Endodermal cell (in vitro differentiated cells): ENCODE measurements around the gene DUS1L. TPM values are rescaled to one million over a fixed set of nuclear protein-coding genes. Genes with fewer than 3 reads are reported as not detected.

Source experiments
- DNase-seq: peaks from one replicate; pipeline ENCODE4 v3.0.0-alpha.2; 2017
- H3K27ac ChIP-seq: 2 replicates; pipeline ENCODE4 v1.5.1; 2013; ENCODE audit warnings: mild to moderate bottlenecking, low read depth, low read length, moderate library complexity
- H3K27me3 ChIP-seq: 2 replicates; pipeline ENCODE4 v1.6.1; 2013; ENCODE audit warnings: mild to moderate bottlenecking, low read length, moderate library complexity; ENCODE audit not compliant: insufficient read depth, control insufficient read depth, poor library complexity, severe bottlenecking
- H3K36me3 ChIP-seq: 2 replicates; pipeline ENCODE4 v1.7.0; 2013; ENCODE audit warnings: mild to moderate bottlenecking, low read length, moderate library complexity; ENCODE audit not compliant: control insufficient read depth, insufficient read depth
- H3K4me1 ChIP-seq: one replicate; pipeline ENCODE4 v1.7.0; 2013; ENCODE audit warnings: low read length; ENCODE audit not compliant: control insufficient read depth, insufficient read depth
- H3K4me3 ChIP-seq: 2 replicates; pipeline ENCODE4 v1.5.1; 2013; ENCODE audit warnings: mild to moderate bottlenecking, low read length, moderate library complexity
- H3K9ac ChIP-seq: 2 replicates; pipeline ENCODE4 v1.6.1; 2013; ENCODE audit warnings: mild to moderate bottlenecking, low read length, moderate library complexity; ENCODE audit not compliant: poor library complexity, severe bottlenecking; ENCODE audit errors: extremely low read depth
- H3K9me3 ChIP-seq: 2 replicates; pipeline ENCODE4 v1.6.1; 2013; ENCODE audit warnings: mild to moderate bottlenecking, low read length, moderate library complexity; ENCODE audit not compliant: control insufficient read depth
- H3K27ac Mint-ChIP-seq: 2 replicates; pipeline ENCODE4 v1.8.0; 2020; ENCODE audit warnings: mixed read lengths
- H3K27me3 Mint-ChIP-seq: 2 replicates; pipeline ENCODE4 v1.8.0; 2021; ENCODE audit warnings: mild to moderate bottlenecking, mixed read lengths; ENCODE audit not compliant: insufficient read depth
- H3K36me3 Mint-ChIP-seq: 2 replicates; pipeline ENCODE4 v1.8.0; 2020; ENCODE audit warnings: low read depth, mixed read lengths
- H3K4me1 Mint-ChIP-seq: 2 replicates; pipeline ENCODE4 v1.8.0; 2020; ENCODE audit warnings: mixed read lengths
- H3K4me3 Mint-ChIP-seq: 2 replicates; pipeline ENCODE4 v1.8.0; 2020; ENCODE audit warnings: mild to moderate bottlenecking, moderate library complexity, mixed read lengths
- H3K9me3 Mint-ChIP-seq: 2 replicates; pipeline ENCODE4 v1.8.0; 2020; ENCODE audit warnings: mild to moderate bottlenecking, mixed read lengths
- CTCF ChIP-seq: fragments of 200-600 bp; sonication (generic); conservative IDR thresholded peaks from 2 replicates; pipeline ENCODE4 v1.5.0; 2021; ENCODE audit warnings: antibody characterized with exemption, mild to moderate bottlenecking
- WGBS, 2 experiments: methylation state at CpG; one replicate each; pipeline versions ENCODE4 v1.1.5 to v1.1.7; 2013; ENCODE audit warnings: missing lambda C conversion rate in 2 of 2, mixed read lengths in 1 of 2; ENCODE audit not compliant: insufficient coverage in 1 of 2, insufficient read length in 1 of 2; 5-methylcytosine and 5-hydroxymethylcytosine counted together
- total RNA-seq, 2 donors: library from RNA; stranded (reverse); fragmentation: NEBNext Ultra II Directional in 1 of 2; extraction: Animal tissue kit (Norgen Biotek cat#: 25700) in 1 of 2; gene quantifications; 2 replicates in 1 of 2; 3 replicates in 1 of 2; pipeline ENCODE4 v1.2.1, GENCODE V29; 2021

DUS1L gene
- total RNA-seq, 2 donors from 2014 or later: 85.3 to 108 TPM

- no peaks in the 10 kb centered on the region for H3K9me3 Mint-ChIP-seq
- H3K36me3 ChIP-seq: no peaks in the 10 kb centered on the region
- peaks cover 23% of the 10 kb centered on the region for H3K4me1 ChIP-seq
- peaks cover 4% of the 10 kb centered on the region for H3K27me3 Mint-ChIP-seq
- TF ChIP-seq CTCF: no peak
- H3K27me3 ChIP-seq: no peaks in the 10 kb centered on the region
- no peak overlapping the region for H3K4me3 Mint-ChIP-seq
- H3K36me3 Mint-ChIP-seq: peaks cover 22% of the 10 kb centered on the region
- 89 to 92% methylated on average over 4 to 9 of the region's 9 CpGs for WGBS, 2 experiments
- H3K4me1 Mint-ChIP-seq: peaks cover 29% of the 10 kb centered on the region
- H3K27ac ChIP-seq: no peak overlapping the region
- no peaks in the 10 kb centered on the region for H3K9me3 ChIP-seq
- H3K27ac Mint-ChIP-seq: peak overlapping the region; percentile 82
- no peak overlapping the region for H3K4me3 ChIP-seq
- no peak overlapping the region for H3K9ac ChIP-seq
- DNase-seq: no peak
These were observed 41.2 kb upstream of the DUS1L start for GRCh38 chr17:82106688-82107305.

- DNase-seq: peak; percentile 98
- Mint-ChIP-seq H3K4me1 (peaks cover 33% of the 10 kb centered on the region), H3K36me3 (peaks cover 16% of the 10 kb centered on the region), H3K27me3 (no peaks in the 10 kb centered on the region), H3K27ac (peak overlapping the region; percentile 82), H3K4me3 (no peak overlapping the region), H3K9me3 (no peaks in the 10 kb centered on the region)
- WGBS, 2 experiments: 76 to 80% methylated on average over 19 to 24 of the region's 24 CpGs
- Histone ChIP-seq H3K27me3 (no peaks in the 10 kb centered on the region), H3K4me1 (peaks cover 23% of the 10 kb centered on the region), H3K27ac (no peak overlapping the region), H3K9ac (no peak overlapping the region), H3K36me3 (no peaks in the 10 kb centered on the region), H3K9me3 (no peaks in the 10 kb centered on the region), H3K4me3 (no peak overlapping the region)
- TF ChIP-seq CTCF: peak; percentile 79
These were observed 40.5 kb upstream of the DUS1L start for GRCh38 chr17:82105882-82106687.

GRCh38 chr17:82105417-82105881, 39.8 kb upstream of the DUS1L start:
- H3K9ac ChIP-seq: no peak overlapping the region
- H3K4me1 ChIP-seq: peaks cover 23% of the 10 kb centered on the region
- H3K27me3 ChIP-seq: no peaks in the 10 kb centered on the region
- H3K4me3 ChIP-seq: no peak overlapping the region
- no peak overlapping the region for H3K27ac ChIP-seq
- H3K4me3 Mint-ChIP-seq: no peak overlapping the region
- 91 to 99% methylated on average over 8 to 13 of the region's 13 CpGs for WGBS, 2 experiments
- DNase-seq: no peak
- TF ChIP-seq CTCF: no peak
- no peaks in the 10 kb centered on the region for H3K9me3 Mint-ChIP-seq
- H3K4me1 Mint-ChIP-seq: peaks cover 38% of the 10 kb centered on the region
- no peaks in the 10 kb centered on the region for H3K27me3 Mint-ChIP-seq
- no peaks in the 10 kb centered on the region for H3K9me3 ChIP-seq
- no peaks in the 10 kb centered on the region for H3K36me3 ChIP-seq
- peaks cover 13% of the 10 kb centered on the region for H3K36me3 Mint-ChIP-seq
- H3K27ac Mint-ChIP-seq: peak overlapping the region; percentile 30
